Type B pancreatic cell (in vitro differentiated cells): ENCODE results near the gene LRRK1. TPM values are rescaled to one million over a fixed set of nuclear protein-coding genes. Genes with fewer than 3 reads are reported as not detected.
A peak's percentile ranks its signal among the peaks of the same experiment; 100 is the strongest.

Source experiments
- DNase-seq: peaks from one replicate; pipeline ENCODE4 v3.0.0; 2021; ENCODE audit warnings: mixed read lengths; ENCODE audit not compliant: unreplicated experiment; ENCODE audit errors: extremely low spot score
- H3K27ac Mint-ChIP-seq: 2 replicates; pipeline ENCODE4 v1.8.0; 2021; ENCODE audit warnings: mild to moderate bottlenecking, mixed read lengths
- H3K27me3 Mint-ChIP-seq: 2 replicates; pipeline ENCODE4 v1.8.0; 2021; ENCODE audit warnings: mixed read lengths
- H3K36me3 Mint-ChIP-seq: 2 replicates; pipeline ENCODE4 v1.8.0; 2021; ENCODE audit warnings: mixed read lengths
- H3K4me1 Mint-ChIP-seq: one replicate; pipeline ENCODE4 v1.8.0; 2021; ENCODE audit warnings: mixed read lengths; ENCODE audit not compliant: unreplicated experiment
- H3K4me3 Mint-ChIP-seq: 2 replicates; pipeline ENCODE4 v1.8.0; 2021; ENCODE audit warnings: mild to moderate bottlenecking, mixed read lengths
- H3K9me3 Mint-ChIP-seq: 2 replicates; pipeline ENCODE4 v1.8.0; 2021; ENCODE audit warnings: mixed read lengths
- CTCF ChIP-seq: fragments of 200-600 bp; sonication (generic); conservative IDR thresholded peaks from 2 replicates; pipeline ENCODE4 v1.5.0; 2021; ENCODE audit warnings: antibody characterized with exemption, mild to moderate bottlenecking
- total RNA-seq: library from RNA; stranded (reverse); gene quantifications from 2 replicates; pipeline ENCODE4 v1.2.1, GENCODE V29; 2021; ENCODE audit warnings: low replicate concordance

Gene LRRK1
- total RNA-seq, 1 donor from 2014 or later = 2.0 TPM

DNA sequence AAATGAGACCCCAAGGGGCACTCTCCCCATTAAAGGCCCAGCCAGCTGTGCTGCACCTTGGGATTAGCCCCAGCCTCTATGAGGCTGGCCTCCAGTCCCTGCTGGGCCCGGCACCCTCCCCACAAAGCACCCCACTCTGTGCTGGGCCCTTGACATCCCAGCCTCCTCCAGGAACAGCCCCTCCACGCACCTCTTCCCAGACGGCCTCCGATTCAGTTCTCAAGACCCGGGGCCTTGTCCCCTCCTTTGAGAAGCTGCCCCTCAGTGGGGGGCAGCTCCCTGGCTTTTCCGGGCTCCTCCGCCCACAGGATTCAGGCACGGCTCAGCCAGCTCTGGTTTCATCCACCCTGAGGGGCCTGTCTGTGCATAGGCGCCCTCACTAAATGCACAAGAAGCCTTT lies 144.1 kb downstream of the LRRK1 start:
- no peaks in the 10 kb centered on the region for H3K27me3 Mint-ChIP-seq
- H3K27ac Mint-ChIP-seq = no peak overlapping the region
- H3K36me3 Mint-ChIP-seq = no peaks in the 10 kb centered on the region
- peaks cover 14% of the 10 kb centered on the region for H3K4me1 Mint-ChIP-seq
- TF ChIP-seq CTCF = no peak
- H3K4me3 Mint-ChIP-seq = no peak overlapping the region
- no peak for DNase-seq
- H3K9me3 Mint-ChIP-seq = no peaks in the 10 kb centered on the region

- H3K4me1 Mint-ChIP-seq = peaks cover 20% of the 10 kb centered on the region
- H3K9me3 Mint-ChIP-seq = no peaks in the 10 kb centered on the region
- peak; percentile 37 for TF ChIP-seq CTCF
- no peak overlapping the region for H3K27ac Mint-ChIP-seq
- H3K36me3 Mint-ChIP-seq = no peaks in the 10 kb centered on the region
- no peaks in the 10 kb centered on the region for H3K27me3 Mint-ChIP-seq
- H3K4me3 Mint-ChIP-seq = no peak overlapping the region
- DNase-seq = no peak
Measured at GRCh38 chr15:101063891-101064794, 145.0 kb downstream of the LRRK1 start.

- no peaks in the 10 kb centered on the region for H3K9me3 Mint-ChIP-seq
- H3K4me1 Mint-ChIP-seq = peaks cover 27% of the 10 kb centered on the region
- no peak for TF ChIP-seq CTCF
- no peaks in the 10 kb centered on the region for H3K27me3 Mint-ChIP-seq
- DNase-seq = no peak
- H3K27ac Mint-ChIP-seq = no peak overlapping the region
- H3K36me3 Mint-ChIP-seq = no peaks in the 10 kb centered on the region
- no peak overlapping the region for H3K4me3 Mint-ChIP-seq
Measured at GRCh38 chr15:101064795-101065569, 145.8 kb downstream of the LRRK1 start.

GRCh38 chr15:101065570-101066221 lies 146.5 kb downstream of the LRRK1 start:
- H3K4me1 Mint-ChIP-seq = peaks cover 33% of the 10 kb centered on the region
- H3K4me3 Mint-ChIP-seq = no peak overlapping the region
- DNase-seq = no peak
- H3K9me3 Mint-ChIP-seq = no peaks in the 10 kb centered on the region
- no peak for TF ChIP-seq CTCF
- no peaks in the 10 kb centered on the region for H3K27me3 Mint-ChIP-seq
- no peaks in the 10 kb centered on the region for H3K36me3 Mint-ChIP-seq
- H3K27ac Mint-ChIP-seq = no peak overlapping the region

- peaks cover 39% of the 10 kb centered on the region for H3K4me1 Mint-ChIP-seq
- H3K27ac Mint-ChIP-seq = no peak overlapping the region
- TF ChIP-seq CTCF = no peak
Measured at GRCh38 chr15:101066501-101067408, 147.6 kb downstream of the LRRK1 start.

More at GRCh38 chr15:101066501-101067408, 147.6 kb downstream of the LRRK1 start:
- Mint-ChIP-seq H3K27me3 (no peaks in the 10 kb centered on the region), H3K4me3 (no peak overlapping the region), H3K36me3 (no peaks in the 10 kb centered on the region), H3K9me3 (no peaks in the 10 kb centered on the region)
- DNase-seq = no peak
